GM12878 (cell line): ENCODE results near the gene ABCA13.

ENCODE experiments used
- BHLHE40 ChIP-seq, 2 experiments: fragments of 450-650 bp in 1 of 2; IDR thresholded peaks; 2 replicates each; pipeline ENCODE4 v1.6.1; 2011 to 2017; ENCODE audit warnings: low read depth in 2 of 2, borderline replicate concordance in 1 of 2, improper control_type of control experiment in 1 of 2, low read length in 1 of 2, mild to moderate bottlenecking in 1 of 2
- EP300 ChIP-seq, 2 experiments: fragments of 150-350 bp in 1 of 2; IDR thresholded peaks; 2 replicates each; pipeline ENCODE4 v1.6.1; 2011 to 2012; ENCODE audit warnings: low read depth in 2 of 2, low read length in 2 of 2, borderline replicate concordance in 1 of 2, improper control_type of control experiment in 1 of 2, inconsistent platforms in 1 of 2; ENCODE audit not compliant: control insufficient read depth in 1 of 2
- GABPA ChIP-seq: IDR thresholded peaks from 2 replicates; pipeline ENCODE4 v1.6.1; 2014; ENCODE audit warnings: antibody characterized with exemption, low read depth, mild to moderate bottlenecking, inconsistent platforms
- MLLT1 ChIP-seq: fragments of 450-650 bp; IDR thresholded peaks from 2 replicates; pipeline ENCODE4 v1.6.1; 2016; ENCODE audit warnings: mild to moderate bottlenecking
- MXI1 ChIP-seq: fragments of 150-350 bp; IDR thresholded peaks from 2 replicates; pipeline ENCODE4 v1.6.1; 2011; ENCODE audit warnings: low read depth, mild to moderate bottlenecking, inconsistent platforms, low read length, improper control_type of control experiment
- MYC ChIP-seq: IDR thresholded peaks from 2 replicates; pipeline ENCODE4 v1.6.1; 2011; ENCODE audit warnings: mild to moderate bottlenecking, low read length, moderate library complexity, inconsistent platforms; ENCODE audit not compliant: insufficient read depth, insufficient replicate concordance, insufficient read length, severe bottlenecking
- NBN ChIP-seq: fragments of 450-650 bp; IDR thresholded peaks from 2 replicates; pipeline ENCODE4 v1.6.1; 2016
- POLR2A ChIP-seq: IDR thresholded peaks from 2 replicates; pipeline ENCODE4 v1.6.1; 2011; ENCODE audit warnings: low read depth, mild to moderate bottlenecking, low read length
- SIN3A ChIP-seq: IDR thresholded peaks from 2 replicates; pipeline ENCODE4 v1.6.1; 2012; ENCODE audit warnings: low read depth, low read length, improper control_type of control experiment
- SUPT20H ChIP-seq: IDR thresholded peaks from 2 replicates; pipeline ENCODE4 v1.6.1; 2011; ENCODE audit warnings: low read depth, mild to moderate bottlenecking, low read length, moderate library complexity, borderline replicate concordance; ENCODE audit not compliant: control insufficient read depth
- TARDBP ChIP-seq: IDR thresholded peaks from 2 replicates; pipeline ENCODE4 v1.6.1; 2016; ENCODE audit warnings: borderline replicate concordance
- YY1 ChIP-seq: IDR thresholded peaks from 2 replicates; pipeline ENCODE4 v1.6.1; 2011; ENCODE audit warnings: low read depth, mild to moderate bottlenecking, low read length
- ZNF217 ChIP-seq: fragments of 450-650 bp; IDR thresholded peaks from 2 replicates; pipeline ENCODE4 v1.6.1; 2017; ENCODE audit warnings: antibody characterized with exemption, mild to moderate bottlenecking
- TF ChIP-seq, protein P1 (sequence below), 3 experiments: IDR thresholded peaks in 2 of 3; conservative IDR thresholded peaks in 1 of 3; 2 replicates each; pipeline ENCODE4 v1.5.1; 2011; ENCODE audit warnings: low read depth in 3 of 3, low read length in 3 of 3, mild to moderate bottlenecking in 3 of 3, control low read depth in 2 of 3, moderate library complexity in 2 of 3, inconsistent platforms in 1 of 3, mixed read lengths in 1 of 3; ENCODE audit not compliant: control insufficient read depth in 2 of 3, insufficient read depth in 1 of 3; ENCODE audit errors: extremely low read depth in 1 of 3

GRCh38 chr7:48355346-48355745, 184.1 kb downstream of the ABCA13 start:
- no peak for TF ChIP-seq GABPA
- no peak for TF ChIP-seq EP300 (IDR thresholded peaks at IDR 0.05; ENCODE audit: borderline replicate concordance in 1 of 2, control insufficient read depth in 1 of 2, low read depth in 2 of 2, low read length in 2 of 2)
- no peak for TF ChIP-seq MXI1
- TF ChIP-seq YY1: no peak
- TF ChIP-seq ZNF217: no peak
- TF ChIP-seq MLLT1: no peak
- no peak for TF ChIP-seq MYC
- no peak for TF ChIP-seq SIN3A
- no peak for TF ChIP-seq POLR2A
- TF ChIP-seq TARDBP: no peak
- no peak for TF ChIP-seq NBN
- TF ChIP-seq, protein P1, sequence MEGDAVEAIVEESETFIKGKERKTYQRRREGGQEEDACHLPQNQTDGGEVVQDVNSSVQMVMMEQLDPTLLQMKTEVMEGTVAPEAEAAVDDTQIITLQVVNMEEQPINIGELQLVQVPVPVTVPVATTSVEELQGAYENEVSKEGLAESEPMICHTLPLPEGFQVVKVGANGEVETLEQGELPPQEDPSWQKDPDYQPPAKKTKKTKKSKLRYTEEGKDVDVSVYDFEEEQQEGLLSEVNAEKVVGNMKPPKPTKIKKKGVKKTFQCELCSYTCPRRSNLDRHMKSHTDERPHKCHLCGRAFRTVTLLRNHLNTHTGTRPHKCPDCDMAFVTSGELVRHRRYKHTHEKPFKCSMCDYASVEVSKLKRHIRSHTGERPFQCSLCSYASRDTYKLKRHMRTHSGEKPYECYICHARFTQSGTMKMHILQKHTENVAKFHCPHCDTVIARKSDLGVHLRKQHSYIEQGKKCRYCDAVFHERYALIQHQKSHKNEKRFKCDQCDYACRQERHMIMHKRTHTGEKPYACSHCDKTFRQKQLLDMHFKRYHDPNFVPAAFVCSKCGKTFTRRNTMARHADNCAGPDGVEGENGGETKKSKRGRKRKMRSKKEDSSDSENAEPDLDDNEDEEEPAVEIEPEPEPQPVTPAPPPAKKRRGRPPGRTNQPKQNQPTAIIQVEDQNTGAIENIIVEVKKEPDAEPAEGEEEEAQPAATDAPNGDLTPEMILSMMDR (IDR thresholded peaks at IDR 0.05 in 2 of 3, conservative IDR thresholded peaks at IDR 0.05 in 1 of 3; ENCODE audit: control insufficient read depth in 2 of 3, extremely low read depth in 1 of 3, insufficient read depth in 1 of 3, low read depth in 3 of 3, low read length in 3 of 3): no peak
- TF ChIP-seq SUPT20H: no peak
- no peak for TF ChIP-seq BHLHE40 (IDR thresholded peaks at IDR 0.05; ENCODE audit: borderline replicate concordance in 1 of 2, low read depth in 2 of 2, low read length in 1 of 2)
